Lung (tissue), 12 donors: ENCODE measurements around the gene COL18A1. TPM values are rescaled to one million over a fixed set of nuclear protein-coding genes. Genes with fewer than 3 reads are reported as not detected.

ENCODE experiments used
- ATAC-seq: fragments of 200-7000 bp; cut with Tn5 transposase; one replicate; pipeline ENCODE4 v1.9.1; 2020; ENCODE audit warnings: moderate number of reproducible peaks; ENCODE audit not compliant: insufficient read depth, low FRiP score
- DNase-seq, 3 donors: peaks; one replicate each; pipeline ENCODE4 v3.0.0-alpha.2; 2013 to 2017
- H3K27ac ChIP-seq, 2 donors: one replicate each; pipeline ENCODE4 v1.5.1; 2013; ENCODE audit warnings: mild to moderate bottlenecking in 2 of 2, moderate library complexity in 2 of 2, control low read depth in 1 of 2, inconsistent platforms in 1 of 2, low read depth in 1 of 2, low read length in 1 of 2
- H3K27me3 ChIP-seq, 3 donors: one replicate each; pipeline ENCODE4 v1.5.1; 2013; ENCODE audit warnings: low read length in 2 of 3; ENCODE audit not compliant: control insufficient read depth in 3 of 3, insufficient read depth in 3 of 3
- H3K36me3 ChIP-seq, 4 donors: one replicate each; pipeline ENCODE4 v1.5.1; 2013; ENCODE audit warnings: low read length in 4 of 4, mild to moderate bottlenecking in 1 of 4, moderate library complexity in 1 of 4; ENCODE audit not compliant: control insufficient read depth in 4 of 4, insufficient read depth in 4 of 4
- H3K4me1 ChIP-seq, 5 donors: one replicate each; pipeline ENCODE4 v1.5.1; 2013; ENCODE audit warnings: low read length in 5 of 5, mild to moderate bottlenecking in 2 of 5, moderate library complexity in 1 of 5; ENCODE audit not compliant: control insufficient read depth in 5 of 5, insufficient read depth in 5 of 5
- H3K4me3 ChIP-seq: one replicate; pipeline ENCODE4 v1.5.1; 2013; ENCODE audit warnings: mild to moderate bottlenecking, control low read depth, moderate library complexity
- H3K9ac ChIP-seq, 2 donors: one replicate each; pipeline ENCODE4 v1.5.1; 2013; ENCODE audit warnings: low read length in 2 of 2, control low read depth in 1 of 2; ENCODE audit not compliant: insufficient read depth in 1 of 2
- H3K9me3 ChIP-seq, 4 donors: one replicate each; pipeline ENCODE4 v1.5.1; 2013; ENCODE audit warnings: low read length in 3 of 4, mild to moderate bottlenecking in 1 of 4, moderate library complexity in 1 of 4; ENCODE audit not compliant: control insufficient read depth in 4 of 4, insufficient read depth in 3 of 4
- CTCF ChIP-seq: IDR thresholded peaks from 2 replicates; pipeline ENCODE4 v1.5.1; 2012; ENCODE audit warnings: mild to moderate bottlenecking; ENCODE audit errors: control extremely low read depth, extremely low read depth
- WGBS, 2 donors: extraction: QIAGEN DNeasy Blood & Tissue Kit; methylation state at CpG; one replicate each; pipeline ENCODE4 v1.1.7; 2013; 5-methylcytosine and 5-hydroxymethylcytosine counted together
- polyA plus RNA-seq, 2 donors: library from polyadenylated mRNA; stranded (reverse); fragments of 200-250 nt; gene quantifications; one replicate each; pipeline ENCODE4 v1.2.1, GENCODE V29; 2013
- total RNA-seq, 2 donors: library from RNA; depleted of rRNA in 1 of 2; stranded (reverse); fragments of >200 nt in 1 of 2; gene quantifications; one replicate each; pipeline ENCODE4 v1.2.1, GENCODE V29; 2014 to 2021
- donor health status: control.
- donor health status: control.
- donor health status: Bipolar disorder and iron deficiency.
- donor health status: healthy.
- donor health status: DM: yes; HTN: yes; CAD: no.

The COL18A1 gene
- total and polyA plus RNA-seq, 4 donors, result 42.7 to 102 (median 45.8) TPM

DNA sequence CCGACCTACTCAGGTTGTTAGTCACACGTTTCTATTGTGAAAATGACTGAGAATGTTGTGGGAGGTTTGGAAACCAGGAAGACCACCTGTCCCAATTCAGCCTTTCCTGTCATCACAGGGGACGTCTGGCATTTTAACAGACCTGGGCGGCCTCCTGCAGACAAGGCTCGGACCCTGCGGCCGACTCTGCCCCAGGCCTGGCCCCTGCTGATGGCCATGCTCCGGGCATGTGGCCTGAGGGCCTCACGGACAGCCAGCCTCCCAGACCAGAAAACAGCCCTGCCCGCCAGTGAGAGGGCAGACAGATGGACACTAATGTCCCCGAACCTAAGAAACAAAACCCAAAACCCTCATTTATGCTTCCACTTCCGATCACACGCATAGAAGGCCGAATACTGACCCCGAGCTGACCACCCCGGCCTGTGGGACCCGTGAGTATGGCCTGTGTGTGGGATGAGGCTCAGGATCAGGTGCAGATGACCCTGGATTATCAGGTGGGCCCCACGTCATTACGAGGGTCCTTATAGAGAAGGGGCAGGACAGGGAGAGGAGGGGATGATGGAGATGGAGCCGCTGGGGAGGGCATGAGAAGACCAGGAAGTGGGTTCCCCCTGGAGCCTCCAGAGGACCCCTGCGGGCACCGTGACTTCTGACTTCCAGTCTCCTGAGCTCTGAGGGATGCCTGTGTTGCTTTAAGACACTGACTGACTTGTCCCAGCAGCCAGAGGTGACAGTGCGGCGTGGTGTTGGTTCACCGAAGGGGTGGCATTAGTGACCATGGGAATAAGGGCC, 9.6 kb downstream of the COL18A1 start:
- WGBS, 2 donors, result 91 to 94% methylated on average over 25 of the region's 25 CpGs
- peaks cover 0 to 17% (median 6%) of the 10 kb centered on the region in 5 donors for H3K4me1 ChIP-seq

GRCh38 chr21:45415188-45415942, 10.4 kb downstream of the COL18A1 start:
- H3K27ac ChIP-seq, result no peak overlapping the region
- H3K36me3 ChIP-seq, result no peaks in the 10 kb centered on the region
- no peak overlapping the region for H3K4me3 ChIP-seq
- H3K9me3 ChIP-seq, result no peaks in the 10 kb centered on the region
- no peak overlapping the region for H3K9ac ChIP-seq
- ATAC-seq, result no peak
- no peaks in the 10 kb centered on the region for H3K27me3 ChIP-seq
- no peak for TF ChIP-seq CTCF
- whole genome bisulfite sequencing, 2 donors, result 91 to 96% methylated on average over 32 of the region's 32 CpGs
- peak in 1 of 3 donors; percentile 6 for DNase-seq
- H3K4me1 ChIP-seq, result peaks cover 0 to 23% (median 6%) of the 10 kb centered on the region in 5 donors

More for the DNA sequence above, 9.6 kb downstream of the COL18A1 start:
- TF ChIP-seq CTCF, result no peak
- no peak for ATAC-seq
- no peak overlapping the region for H3K9ac ChIP-seq
- H3K4me3 ChIP-seq, result no peak overlapping the region
- H3K9me3 ChIP-seq, result no peaks in the 10 kb centered on the region
- no peak overlapping the region for H3K27ac ChIP-seq
- no peaks in the 10 kb centered on the region for H3K36me3 ChIP-seq
- peak in 1 of 3 donors; percentile 5 for DNase-seq
- H3K27me3 ChIP-seq, result no peaks in the 10 kb centered on the region

DNA sequence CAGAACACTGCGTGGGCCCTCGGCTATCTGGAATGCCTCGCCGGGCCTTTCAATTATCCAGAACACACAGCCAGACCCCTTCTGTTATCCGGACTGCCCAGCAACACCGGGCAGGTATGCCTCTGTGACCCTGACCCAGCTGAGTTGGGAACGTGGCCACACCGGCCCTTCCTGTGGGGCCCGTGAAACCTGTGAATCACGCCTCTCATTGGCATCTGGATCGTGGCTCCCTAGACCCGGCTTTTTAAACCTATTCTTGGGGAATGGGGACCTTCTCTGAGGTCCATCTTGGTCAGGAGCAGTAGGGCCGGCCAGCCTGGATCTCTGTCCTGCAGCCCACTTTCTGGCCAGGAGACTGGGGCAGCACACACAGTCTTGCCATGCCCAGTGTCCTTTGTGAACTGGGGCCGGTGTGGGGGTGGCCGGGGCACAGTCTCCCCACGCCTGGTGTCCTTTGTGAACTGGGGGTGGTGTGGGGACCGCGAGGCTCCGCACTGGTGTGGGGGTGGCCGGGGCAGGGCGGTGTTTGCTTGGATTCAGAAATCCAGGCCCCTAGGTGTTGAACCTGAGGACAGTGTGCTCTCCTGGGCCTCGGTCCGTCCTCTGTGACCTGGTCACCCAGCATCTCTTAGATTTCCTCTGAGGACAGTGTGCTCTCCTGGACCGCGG, 11.1 kb downstream of the COL18A1 start:
- ATAC-seq (no peak), DNase-seq (peak in 1 of 3 donors; percentile 6)
- H3K9me3 ChIP-seq, result no peaks in the 10 kb centered on the region
- H3K4me3 ChIP-seq, result no peak overlapping the region
- no peak for TF ChIP-seq CTCF
- peaks cover 0 to 24% (median 6%) of the 10 kb centered on the region in 5 donors for H3K4me1 ChIP-seq
- H3K9ac ChIP-seq, result no peak overlapping the region
- no peak overlapping the region for H3K27ac ChIP-seq
- WGBS, 2 donors, result 86 to 88% methylated on average over 25 of the region's 25 CpGs
- H3K27me3 ChIP-seq, result no peaks in the 10 kb centered on the region
- H3K36me3 ChIP-seq, result no peaks in the 10 kb centered on the region
